Keratinocyte (primary cell): ENCODE measurements around the gene QSOX1.

Experiments used
- CTCF ChIP-seq, 3 experiments: IDR thresholded peaks in 1 of 3; conservative IDR thresholded peaks in 1 of 3; optimal IDR thresholded peaks in 1 of 3; 2 replicates in 2 of 3; 3 replicates in 1 of 3; pipeline versions ENCODE3 to v1.5.1; 2011; ENCODE audit warnings: low read length in 3 of 3, mild to moderate bottlenecking in 3 of 3, moderate library complexity in 2 of 3, control low read depth in 1 of 3, inconsistent platforms in 1 of 3; ENCODE audit not compliant: insufficient read depth in 2 of 3; ENCODE audit errors: extremely low read depth in 1 of 3
- EZH2 ChIP-seq: IDR thresholded peaks from one replicate; pipeline ENCODE4 v1.6.1; 2012; ENCODE audit warnings: inconsistent platforms, mild to moderate bottlenecking, low read length, moderate library complexity

- TF ChIP-seq CTCF (optimal IDR thresholded peaks at IDR 0.05 in 1 of 3, IDR thresholded peaks at IDR 0.05 in 1 of 3, conservative IDR thresholded peaks at IDR 0.05 in 1 of 3; ENCODE audit: extremely low read depth in 1 of 3, insufficient read depth in 2 of 3, low read length in 3 of 3) (no peak), EZH2 (no peak)
Observed at GRCh38 chr1:180225403-180225802, 70.7 kb downstream of the QSOX1 start.
